Diencephalon (tissue), 1 donor: Measurements from ENCODE around the gene TRUB1. TPM values are rescaled to one million over a fixed set of nuclear protein-coding genes. Genes with fewer than 3 reads are reported as not detected.

ENCODE experiments used
- small RNA-seq: library from RNA; depleted of rRNA; stranded (forward); fragments of <200 nt; gene quantifications from one replicate; pipeline ENCODE3, GENCODE V24; 2014
- total RNA-seq: library from RNA; depleted of rRNA; stranded (reverse); fragments of >200 nt; gene quantifications from one replicate; pipeline ENCODE4 v1.2.3, GENCODE V29; 2014

Gene TRUB1
- 70.4 TPM for total RNA-seq

GRCh38 chr10:114937962-114938855 lies at the start of gene TRUB1:
Gene TRUB1, plus strand, starts transcription at chr10:114938195. Its CDS starts 59 bp downstream, at chr10:114938254.

Small RNA genes lying within 50 kb of the gene (small RNA-seq; reads per million reads assigned to genes)
- not detected for gene RNU6-1121P

Other genes starting within 250 kb of the TRUB1 start
- 50.3 TPM for gene FHIP2A, start 116.4 kb upstream of the TRUB1 start, total RNA-seq
- gene ATRNL1, start 155.2 kb downstream of the TRUB1 start, total RNA-seq = 592 TPM